ENCODE data around the gene ZNF593.

Gene ZNF593

DNA sequence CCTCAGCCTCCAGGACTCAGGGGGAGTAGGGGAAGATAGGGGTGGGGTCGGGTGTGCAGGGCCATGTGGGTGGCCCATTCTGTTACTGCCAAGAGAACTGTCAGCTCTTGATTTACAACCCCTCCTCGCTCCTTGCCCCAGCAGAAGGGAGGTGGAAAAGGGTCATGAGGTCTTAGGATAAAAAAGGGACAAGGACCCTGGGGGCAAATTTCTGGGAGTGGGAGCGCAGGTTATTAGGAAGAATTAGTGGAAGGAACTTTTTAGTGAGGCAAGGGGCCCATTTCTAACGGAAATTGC, 10.0 kb upstream of the ZNF593 start (continued):
- TF ChIP-seq ZNF8 (CRISPR knock-in tag; IDR thresholded peaks at IDR 0.05), result no peak
- TF ChIP-seq ESRRG (CRISPR knock-in tag; IDR thresholded peaks at IDR 0.05), result no peak
- TF ChIP-seq OSR1 (CRISPR knock-in tag; IDR thresholded peaks at IDR 0.05), result no peak
- TF ChIP-seq, protein P1, sequence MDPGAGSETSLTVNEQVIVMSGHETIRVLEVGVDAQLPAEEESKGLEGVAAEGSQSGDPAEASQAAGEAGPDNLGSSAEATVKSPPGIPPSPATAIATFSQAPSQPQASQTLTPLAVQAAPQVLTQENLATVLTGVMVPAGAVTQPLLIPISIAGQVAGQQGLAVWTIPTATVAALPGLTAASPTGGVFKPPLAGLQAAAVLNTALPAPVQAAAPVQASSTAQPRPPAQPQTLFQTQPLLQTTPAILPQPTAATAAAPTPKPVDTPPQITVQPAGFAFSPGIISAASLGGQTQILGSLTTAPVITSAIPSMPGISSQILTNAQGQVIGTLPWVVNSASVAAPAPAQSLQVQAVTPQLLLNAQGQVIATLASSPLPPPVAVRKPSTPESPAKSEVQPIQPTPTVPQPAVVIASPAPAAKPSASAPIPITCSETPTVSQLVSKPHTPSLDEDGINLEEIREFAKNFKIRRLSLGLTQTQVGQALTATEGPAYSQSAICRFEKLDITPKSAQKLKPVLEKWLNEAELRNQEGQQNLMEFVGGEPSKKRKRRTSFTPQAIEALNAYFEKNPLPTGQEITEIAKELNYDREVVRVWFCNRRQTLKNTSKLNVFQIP (CRISPR knock-in tag; IDR thresholded peaks at IDR 0.05; ENCODE audit: borderline replicate concordance, low read depth), result no peak
- no peak for TF ChIP-seq ZNF565 (CRISPR knock-in tag; conservative IDR thresholded peaks at IDR 0.05; ENCODE audit: low read depth)
- TF ChIP-seq TOX (CRISPR knock-in tag; IDR thresholded peaks at IDR 0.05; ENCODE audit: borderline replicate concordance), result no peak
- TF ChIP-seq ZNF70 (CRISPR knock-in tag; IDR thresholded peaks at IDR 0.05), result no peak
- no peak for TF ChIP-seq PPARA (CRISPR knock-in tag; IDR thresholded peaks at IDR 0.05; ENCODE audit: borderline replicate concordance)

DNA sequence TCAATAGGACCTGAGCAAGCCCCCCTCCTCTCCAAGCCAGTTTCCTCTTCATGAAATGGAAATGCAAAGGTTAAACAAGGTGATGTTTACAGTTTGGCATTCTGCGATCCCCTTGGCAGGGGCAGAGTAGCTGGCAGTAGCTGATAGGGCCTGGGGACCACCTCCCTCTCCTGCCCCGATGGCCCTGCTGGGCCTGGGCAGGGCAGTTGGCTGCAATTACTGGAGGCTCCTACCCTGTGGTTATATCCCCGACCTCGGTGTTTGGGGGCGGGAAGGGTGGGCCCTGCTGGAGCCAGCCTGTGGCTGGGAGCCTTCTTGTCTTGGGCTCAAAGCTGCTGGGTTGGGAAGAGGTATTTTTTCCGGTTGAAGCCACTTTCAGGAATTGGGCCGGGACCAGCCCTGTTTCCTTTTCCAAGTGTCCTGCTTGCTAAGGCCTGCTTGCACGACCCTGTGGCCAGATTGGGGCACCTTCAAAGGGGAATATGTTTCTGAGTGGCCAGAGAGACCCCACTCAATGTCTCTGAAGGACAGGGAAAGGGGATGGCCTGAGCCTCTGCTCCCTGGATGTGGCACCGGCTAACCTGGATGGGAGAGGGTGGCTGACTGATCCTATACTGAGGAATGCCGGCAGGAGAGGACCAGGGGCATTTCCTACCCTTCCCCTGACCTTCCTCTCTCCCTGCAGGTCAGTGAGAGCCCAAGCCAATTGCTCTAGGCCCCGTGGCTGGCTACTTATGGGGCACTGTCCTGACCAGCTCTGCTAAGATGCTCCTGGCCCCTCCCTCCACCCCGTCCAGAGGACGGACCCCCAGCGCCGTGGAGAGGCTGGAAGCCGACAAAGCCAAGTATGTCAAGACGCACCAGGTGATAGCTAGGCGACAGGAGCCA, 8.9 kb upstream of the ZNF593 start:
- no peak for ATAC-seq
- TF ChIP-seq TOX (CRISPR knock-in tag; IDR thresholded peaks at IDR 0.05; ENCODE audit: borderline replicate concordance) (no peak), ZFP30 (CRISPR knock-in tag; IDR thresholded peaks at IDR 0.05) (no peak), ZNF565 (CRISPR knock-in tag; conservative IDR thresholded peaks at IDR 0.05; ENCODE audit: low read depth) (no peak), ARNTL (CRISPR knock-in tag; IDR thresholded peaks at IDR 0.05; ENCODE audit: borderline replicate concordance, low read depth) (no peak), OSR1 (CRISPR knock-in tag; IDR thresholded peaks at IDR 0.05) (no peak), GLIS3 (CRISPR knock-in tag; IDR thresholded peaks at IDR 0.05) (no peak), CSDC2 (CRISPR knock-in tag; IDR thresholded peaks at IDR 0.05) (no peak), ISL1 (CRISPR knock-in tag; IDR thresholded peaks at IDR 0.05) (no peak), PPARA (CRISPR knock-in tag; IDR thresholded peaks at IDR 0.05; ENCODE audit: borderline replicate concordance) (no peak), ZNF70 (CRISPR knock-in tag; IDR thresholded peaks at IDR 0.05) (no peak), BACH2 (CRISPR knock-in tag; IDR thresholded peaks at IDR 0.05; ENCODE audit: borderline replicate concordance) (no peak), ZFP3 (CRISPR knock-in tag; IDR thresholded peaks at IDR 0.05) (no peak), ESRRG (CRISPR knock-in tag; IDR thresholded peaks at IDR 0.05) (no peak), TCF4 (CRISPR knock-in tag; IDR thresholded peaks at IDR 0.05; ENCODE audit: borderline replicate concordance) (no peak), RARB (CRISPR knock-in tag; IDR thresholded peaks at IDR 0.05) (no peak), SNAI2 (CRISPR knock-in tag; IDR thresholded peaks at IDR 0.05) (no peak), ZC3H10 (CRISPR knock-in tag; IDR thresholded peaks at IDR 0.05) (no peak)
- TF ChIP-seq, protein P2, sequence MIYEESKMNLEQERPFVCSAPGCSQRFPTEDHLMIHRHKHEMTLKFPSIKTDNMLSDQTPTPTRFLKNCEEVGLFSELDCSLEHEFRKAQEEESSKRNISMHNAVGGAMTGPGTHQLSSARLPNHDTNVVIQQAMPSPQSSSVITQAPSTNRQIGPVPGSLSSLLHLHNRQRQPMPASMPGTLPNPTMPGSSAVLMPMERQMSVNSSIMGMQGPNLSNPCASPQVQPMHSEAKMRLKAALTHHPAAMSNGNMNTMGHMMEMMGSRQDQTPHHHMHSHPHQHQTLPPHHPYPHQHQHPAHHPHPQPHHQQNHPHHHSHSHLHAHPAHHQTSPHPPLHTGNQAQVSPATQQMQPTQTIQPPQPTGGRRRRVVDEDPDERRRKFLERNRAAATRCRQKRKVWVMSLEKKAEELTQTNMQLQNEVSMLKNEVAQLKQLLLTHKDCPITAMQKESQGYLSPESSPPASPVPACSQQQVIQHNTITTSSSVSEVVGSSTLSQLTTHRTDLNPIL (CRISPR knock-in tag; IDR thresholded peaks at IDR 0.05; ENCODE audit: low read depth), result no peak
- TF ChIP-seq, protein P3, sequence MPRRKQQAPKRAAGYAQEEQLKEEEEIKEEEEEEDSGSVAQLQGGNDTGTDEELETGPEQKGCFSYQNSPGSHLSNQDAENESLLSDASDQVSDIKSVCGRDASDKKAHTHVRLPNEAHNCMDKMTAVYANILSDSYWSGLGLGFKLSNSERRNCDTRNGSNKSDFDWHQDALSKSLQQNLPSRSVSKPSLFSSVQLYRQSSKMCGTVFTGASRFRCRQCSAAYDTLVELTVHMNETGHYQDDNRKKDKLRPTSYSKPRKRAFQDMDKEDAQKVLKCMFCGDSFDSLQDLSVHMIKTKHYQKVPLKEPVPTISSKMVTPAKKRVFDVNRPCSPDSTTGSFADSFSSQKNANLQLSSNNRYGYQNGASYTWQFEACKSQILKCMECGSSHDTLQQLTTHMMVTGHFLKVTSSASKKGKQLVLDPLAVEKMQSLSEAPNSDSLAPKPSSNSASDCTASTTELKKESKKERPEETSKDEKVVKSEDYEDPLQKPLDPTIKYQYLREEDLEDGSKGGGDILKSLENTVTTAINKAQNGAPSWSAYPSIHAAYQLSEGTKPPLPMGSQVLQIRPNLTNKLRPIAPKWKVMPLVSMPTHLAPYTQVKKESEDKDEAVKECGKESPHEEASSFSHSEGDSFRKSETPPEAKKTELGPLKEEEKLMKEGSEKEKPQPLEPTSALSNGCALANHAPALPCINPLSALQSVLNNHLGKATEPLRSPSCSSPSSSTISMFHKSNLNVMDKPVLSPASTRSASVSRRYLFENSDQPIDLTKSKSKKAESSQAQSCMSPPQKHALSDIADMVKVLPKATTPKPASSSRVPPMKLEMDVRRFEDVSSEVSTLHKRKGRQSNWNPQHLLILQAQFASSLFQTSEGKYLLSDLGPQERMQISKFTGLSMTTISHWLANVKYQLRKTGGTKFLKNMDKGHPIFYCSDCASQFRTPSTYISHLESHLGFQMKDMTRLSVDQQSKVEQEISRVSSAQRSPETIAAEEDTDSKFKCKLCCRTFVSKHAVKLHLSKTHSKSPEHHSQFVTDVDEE (CRISPR knock-in tag; IDR thresholded peaks at IDR 0.05), result no peak
- TF ChIP-seq, protein P4, sequence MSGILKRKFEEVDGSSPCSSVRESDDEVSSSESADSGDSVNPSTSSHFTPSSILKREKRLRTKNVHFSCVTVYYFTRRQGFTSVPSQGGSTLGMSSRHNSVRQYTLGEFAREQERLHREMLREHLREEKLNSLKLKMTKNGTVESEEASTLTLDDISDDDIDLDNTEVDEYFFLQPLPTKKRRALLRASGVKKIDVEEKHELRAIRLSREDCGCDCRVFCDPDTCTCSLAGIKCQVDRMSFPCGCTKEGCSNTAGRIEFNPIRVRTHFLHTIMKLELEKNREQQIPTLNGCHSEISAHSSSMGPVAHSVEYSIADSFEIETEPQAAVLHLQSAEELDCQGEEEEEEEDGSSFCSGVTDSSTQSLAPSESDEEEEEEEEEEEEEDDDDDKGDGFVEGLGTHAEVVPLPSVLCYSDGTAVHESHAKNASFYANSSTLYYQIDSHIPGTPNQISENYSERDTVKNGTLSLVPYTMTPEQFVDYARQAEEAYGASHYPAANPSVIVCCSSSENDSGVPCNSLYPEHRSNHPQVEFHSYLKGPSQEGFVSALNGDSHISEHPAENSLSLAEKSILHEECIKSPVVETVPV (CRISPR knock-in tag; IDR thresholded peaks at IDR 0.05), result no peak

DNA sequence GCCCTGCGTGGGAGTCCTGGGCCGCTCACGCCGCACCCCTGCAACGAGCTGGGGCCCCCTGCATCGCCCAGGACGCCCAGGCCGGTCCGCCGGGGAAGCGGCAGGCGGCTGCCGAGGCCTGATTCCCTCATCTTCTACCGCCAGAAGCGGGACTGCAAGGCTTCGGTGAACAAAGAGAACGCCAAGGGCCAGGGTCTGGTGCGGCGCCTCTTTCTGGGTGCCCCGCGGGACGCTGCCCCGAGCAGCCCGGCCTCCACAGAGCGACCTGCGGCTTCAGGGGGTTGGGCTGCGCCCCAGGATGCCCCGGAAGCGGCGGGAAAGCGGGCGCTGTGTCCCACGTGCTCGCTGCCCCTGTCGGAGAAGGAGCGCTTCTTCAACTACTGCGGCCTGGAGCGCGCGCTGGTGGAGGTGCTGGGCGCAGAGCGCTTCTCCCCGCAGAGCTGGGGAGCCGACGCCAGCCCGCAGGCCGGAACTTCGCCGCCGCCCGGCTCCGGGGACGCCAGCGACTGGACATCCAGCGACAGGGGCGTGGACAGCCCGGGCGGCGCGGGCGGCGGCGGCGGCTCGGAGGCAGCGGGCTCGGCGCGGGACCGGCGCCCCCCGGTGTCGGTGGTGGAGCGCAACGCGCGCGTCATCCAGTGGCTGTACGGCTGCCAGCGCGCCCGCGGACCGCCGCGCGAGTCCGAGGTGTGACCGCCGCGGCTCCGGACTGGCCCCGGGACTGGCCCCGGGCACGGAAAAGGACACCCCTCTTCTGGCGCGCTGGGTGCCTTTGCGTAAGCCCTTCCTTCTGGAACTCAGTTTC, 8.1 kb upstream of the ZNF593 start:
- ATAC-seq, result no peak
- TF ChIP-seq SNAI2 (CRISPR knock-in tag; IDR thresholded peaks at IDR 0.05) (no peak), OSR1 (CRISPR knock-in tag; IDR thresholded peaks at IDR 0.05) (no peak), ISL1 (CRISPR knock-in tag; IDR thresholded peaks at IDR 0.05) (no peak), ZFP30 (CRISPR knock-in tag; IDR thresholded peaks at IDR 0.05) (no peak), ZNF8 (CRISPR knock-in tag; IDR thresholded peaks at IDR 0.05) (no peak), GLIS3 (CRISPR knock-in tag; IDR thresholded peaks at IDR 0.05) (no peak), ZFP3 (CRISPR knock-in tag; IDR thresholded peaks at IDR 0.05) (no peak), ARNTL (CRISPR knock-in tag; IDR thresholded peaks at IDR 0.05; ENCODE audit: borderline replicate concordance, low read depth) (no peak), ZNF565 (CRISPR knock-in tag; conservative IDR thresholded peaks at IDR 0.05; ENCODE audit: low read depth) (no peak), TCF4 (CRISPR knock-in tag; IDR thresholded peaks at IDR 0.05; ENCODE audit: borderline replicate concordance) (no peak)
- TF ChIP-seq, protein P3 (CRISPR knock-in tag; IDR thresholded peaks at IDR 0.05), result no peak
- TF ChIP-seq, protein P1 (CRISPR knock-in tag; IDR thresholded peaks at IDR 0.05; ENCODE audit: borderline replicate concordance, low read depth), result no peak
